ENCODE measurements around the gene CXCL12. TPM values are rescaled to one million over a fixed set of nuclear protein-coding genes. Genes with fewer than 3 reads are reported as not detected.
A peak's percentile ranks its signal among the peaks of the same experiment; 100 is the strongest.

Gene CXCL12
- total and polyA plus RNA-seq, 2 of the 13 experiments (the other 11 are each of a cell fraction or from before 2014, with no cell fraction given), result not detected

DNA sequence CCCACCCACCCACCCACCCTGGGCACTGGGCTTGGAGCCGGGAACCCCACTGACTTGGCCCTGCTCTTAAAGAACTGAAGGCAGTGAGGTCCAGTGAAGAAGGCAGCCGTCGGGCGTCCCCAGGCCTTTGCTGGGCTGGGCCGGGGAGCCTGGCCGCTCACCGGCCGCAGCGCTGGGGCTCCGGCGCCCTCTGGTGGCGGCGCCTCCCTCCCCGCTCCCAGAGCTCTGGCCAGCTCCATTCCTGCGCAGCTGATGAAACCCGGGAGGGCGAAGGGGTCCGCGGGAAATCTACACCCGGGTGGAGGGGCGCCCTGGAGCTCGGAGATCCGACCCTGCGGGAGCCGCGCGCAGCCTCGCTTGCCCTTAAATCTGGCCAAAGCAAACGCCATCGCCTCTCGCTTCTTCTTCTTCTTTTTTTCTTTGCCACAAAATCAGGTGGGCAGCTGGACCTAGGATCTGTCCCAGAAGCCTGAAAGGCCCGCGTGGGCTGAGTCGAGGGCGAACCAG is 1.7 kb upstream of the CXCL12 start (continued):
- TF ChIP-seq SALL2 (CRISPR knock-in tag; IDR thresholded peaks at IDR 0.05) (no peak), NR3C1 (CRISPR knock-in tag; IDR thresholded peaks at IDR 0.05) (no peak), EED (CRISPR knock-in tag; IDR thresholded peaks at IDR 0.05) (0 out of 2 replicates have a peak, but pooled peaks have one; percentile 65), ATF7 (IDR thresholded peaks at IDR 0.05) (no peak), ATF7 (CRISPR knock-in tag; IDR thresholded peaks at IDR 0.05) (no peak), NONO (IDR thresholded peaks at IDR 0.05) (no peak), NONO (CRISPR knock-in tag; conservative IDR thresholded peaks at IDR 0.05) (no peak), ZNF296 (CRISPR knock-in tag; conservative IDR thresholded peaks at IDR 0.05) (no peak), HIVEP1 (CRISPR knock-in tag; IDR thresholded peaks at IDR 0.05) (peak; percentile 33; the same call in 1 of the 2 replicates), ZNF772 (CRISPR knock-in tag; IDR thresholded peaks at IDR 0.05) (peak; percentile 71; the same call in 1 of the 2 replicates), SATB2 (CRISPR knock-in tag; IDR thresholded peaks at IDR 0.05) (no peak), ZNF614 (CRISPR knock-in tag; IDR thresholded peaks at IDR 0.05; ENCODE audit: borderline replicate concordance) (peak; percentile 32; the same call in 1 of the 2 replicates), TAF1 (CRISPR knock-in tag; IDR thresholded peaks at IDR 0.05) (no peak), HOXA3 (CRISPR knock-in tag; IDR thresholded peaks at IDR 0.05) (0 out of 2 replicates have a peak, but pooled peaks have one; percentile 22), FOXO1 (CRISPR knock-in tag; IDR thresholded peaks at IDR 0.05) (0 out of 2 replicates have a peak, but pooled peaks have one; percentile 38), NCOR1 (IDR thresholded peaks at IDR 0.05; ENCODE audit: borderline replicate concordance, low read length) (no peak), ETV6 (CRISPR knock-in tag; conservative IDR thresholded peaks at IDR 0.05) (no peak), SALL1 (CRISPR knock-in tag; IDR thresholded peaks at IDR 0.05) (peak; percentile 75), ZNF484 (CRISPR knock-in tag; IDR thresholded peaks at IDR 0.05; ENCODE audit: borderline replicate concordance, low read depth) (no peak), REPIN1 (CRISPR knock-in tag; IDR thresholded peaks at IDR 0.05; ENCODE audit: borderline replicate concordance, low read depth) (no peak)
- TF ChIP-seq, protein P1, sequence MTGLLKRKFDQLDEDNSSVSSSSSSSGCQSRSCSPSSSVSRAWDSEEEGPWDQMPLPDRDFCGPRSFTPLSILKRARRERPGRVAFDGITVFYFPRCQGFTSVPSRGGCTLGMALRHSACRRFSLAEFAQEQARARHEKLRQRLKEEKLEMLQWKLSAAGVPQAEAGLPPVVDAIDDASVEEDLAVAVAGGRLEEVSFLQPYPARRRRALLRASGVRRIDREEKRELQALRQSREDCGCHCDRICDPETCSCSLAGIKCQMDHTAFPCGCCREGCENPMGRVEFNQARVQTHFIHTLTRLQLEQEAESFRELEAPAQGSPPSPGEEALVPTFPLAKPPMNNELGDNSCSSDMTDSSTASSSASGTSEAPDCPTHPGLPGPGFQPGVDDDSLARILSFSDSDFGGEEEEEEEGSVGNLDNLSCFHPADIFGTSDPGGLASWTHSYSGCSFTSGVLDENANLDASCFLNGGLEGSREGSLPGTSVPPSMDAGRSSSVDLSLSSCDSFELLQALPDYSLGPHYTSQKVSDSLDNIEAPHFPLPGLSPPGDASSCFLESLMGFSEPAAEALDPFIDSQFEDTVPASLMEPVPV (CRISPR knock-in tag; IDR thresholded peaks at IDR 0.05), result no peak
- TF ChIP-seq, protein P2, sequence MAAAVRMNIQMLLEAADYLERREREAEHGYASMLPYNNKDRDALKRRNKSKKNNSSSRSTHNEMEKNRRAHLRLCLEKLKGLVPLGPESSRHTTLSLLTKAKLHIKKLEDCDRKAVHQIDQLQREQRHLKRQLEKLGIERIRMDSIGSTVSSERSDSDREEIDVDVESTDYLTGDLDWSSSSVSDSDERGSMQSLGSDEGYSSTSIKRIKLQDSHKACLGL (CRISPR knock-in tag; IDR thresholded peaks at IDR 0.05), result 0 out of 2 replicates have a peak, but pooled peaks have one; percentile 29
- TF ChIP-seq, protein P3, sequence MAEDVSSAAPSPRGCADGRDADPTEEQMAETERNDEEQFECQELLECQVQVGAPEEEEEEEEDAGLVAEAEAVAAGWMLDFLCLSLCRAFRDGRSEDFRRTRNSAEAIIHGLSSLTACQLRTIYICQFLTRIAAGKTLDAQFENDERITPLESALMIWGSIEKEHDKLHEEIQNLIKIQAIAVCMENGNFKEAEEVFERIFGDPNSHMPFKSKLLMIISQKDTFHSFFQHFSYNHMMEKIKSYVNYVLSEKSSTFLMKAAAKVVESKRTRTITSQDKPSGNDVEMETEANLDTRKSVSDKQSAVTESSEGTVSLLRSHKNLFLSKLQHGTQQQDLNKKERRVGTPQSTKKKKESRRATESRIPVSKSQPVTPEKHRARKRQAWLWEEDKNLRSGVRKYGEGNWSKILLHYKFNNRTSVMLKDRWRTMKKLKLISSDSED (CRISPR knock-in tag; IDR thresholded peaks at IDR 0.05), result no peak
- TF ChIP-seq, protein P4, sequence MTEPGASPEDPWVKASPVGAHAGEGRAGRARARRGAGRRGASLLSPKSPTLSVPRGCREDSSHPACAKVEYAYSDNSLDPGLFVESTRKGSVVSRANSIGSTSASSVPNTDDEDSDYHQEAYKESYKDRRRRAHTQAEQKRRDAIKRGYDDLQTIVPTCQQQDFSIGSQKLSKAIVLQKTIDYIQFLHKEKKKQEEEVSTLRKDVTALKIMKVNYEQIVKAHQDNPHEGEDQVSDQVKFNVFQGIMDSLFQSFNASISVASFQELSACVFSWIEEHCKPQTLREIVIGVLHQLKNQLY (CRISPR knock-in tag; IDR thresholded peaks at IDR 0.05), result no peak

Measured in HepG2 (cell line).